OCI-LY3 (cell line): ENCODE results near the gene SND1.

Source experiments
- EZH2phosphoT487 ChIP-seq: fragments of 200-600 bp; shearing (Covaris generic); IDR thresholded peaks from 2 replicates; pipeline ENCODE4 v1.6.1; 2018; ENCODE audit warnings: antibody characterized with exemption, mixed run types, low read depth
- TF ChIP-seq, protein P1 (sequence below): fragments of 200-600, 300-600 bp; sonication (generic); IDR thresholded peaks from 2 replicates; pipeline ENCODE4 v1.5.1; 2014; ENCODE audit warnings: antibody characterized with exemption, low read length, low read depth

DNA sequence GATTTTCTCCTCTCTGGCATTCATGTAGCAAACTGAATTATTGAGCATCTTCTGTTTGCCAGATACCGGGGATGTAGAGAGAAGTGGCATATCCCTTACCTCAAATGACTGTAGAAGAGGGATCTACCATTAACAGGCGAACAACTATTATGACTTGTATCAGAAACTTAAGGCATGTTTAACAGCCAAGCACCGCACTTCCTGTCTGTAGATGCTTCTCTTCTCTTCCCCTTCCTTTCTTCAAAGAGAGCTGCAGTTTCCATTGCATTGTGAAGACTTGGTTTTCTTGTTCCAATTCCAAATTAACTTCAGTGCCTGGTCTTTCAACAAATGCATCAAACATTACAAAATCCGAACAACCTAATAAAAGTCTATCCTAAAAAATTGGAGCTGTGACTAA is 330.0 kb downstream of the SND1 start:
- TF ChIP-seq, protein P1, sequence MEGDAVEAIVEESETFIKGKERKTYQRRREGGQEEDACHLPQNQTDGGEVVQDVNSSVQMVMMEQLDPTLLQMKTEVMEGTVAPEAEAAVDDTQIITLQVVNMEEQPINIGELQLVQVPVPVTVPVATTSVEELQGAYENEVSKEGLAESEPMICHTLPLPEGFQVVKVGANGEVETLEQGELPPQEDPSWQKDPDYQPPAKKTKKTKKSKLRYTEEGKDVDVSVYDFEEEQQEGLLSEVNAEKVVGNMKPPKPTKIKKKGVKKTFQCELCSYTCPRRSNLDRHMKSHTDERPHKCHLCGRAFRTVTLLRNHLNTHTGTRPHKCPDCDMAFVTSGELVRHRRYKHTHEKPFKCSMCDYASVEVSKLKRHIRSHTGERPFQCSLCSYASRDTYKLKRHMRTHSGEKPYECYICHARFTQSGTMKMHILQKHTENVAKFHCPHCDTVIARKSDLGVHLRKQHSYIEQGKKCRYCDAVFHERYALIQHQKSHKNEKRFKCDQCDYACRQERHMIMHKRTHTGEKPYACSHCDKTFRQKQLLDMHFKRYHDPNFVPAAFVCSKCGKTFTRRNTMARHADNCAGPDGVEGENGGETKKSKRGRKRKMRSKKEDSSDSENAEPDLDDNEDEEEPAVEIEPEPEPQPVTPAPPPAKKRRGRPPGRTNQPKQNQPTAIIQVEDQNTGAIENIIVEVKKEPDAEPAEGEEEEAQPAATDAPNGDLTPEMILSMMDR: no peak
- TF ChIP-seq EZH2phosphoT487: no peak
